NCI-H2107 treated with DMSO at 0.1 percent for 48 hours (cell line): ENCODE data around the gene MINK1.

Experiments
- DNase-seq: peaks from one replicate; lab custom pipeline; 2025; ENCODE audit not compliant: unreplicated experiment; lab: John Stamatoyannopoulos, UW

MINK1 gene

GRCh38 chr17:4946312-4946976 is 113.3 kb downstream of the MINK1 start:
- DNase-seq: no peak

GRCh38 chr17:4947010-4947410 is 113.9 kb downstream of the MINK1 start:
- DNase-seq: no peak
